Suprapubic skin (tissue), 3 donors: ENCODE measurements around the gene NANOGP8.

Source experiments
- EP300 ChIP-seq: sonication (generic); formaldehyde crosslinking; IDR thresholded peaks from one replicate; pipeline ENCODE4 v1.6.1; 2017; ENCODE audit warnings: antibody characterized with exemption
- POLR2A ChIP-seq, 2 donors: fragments of 450-650 bp; IDR thresholded peaks; one replicate each; pipeline ENCODE4 v1.6.1; 2017; ENCODE audit warnings: antibody characterized with exemption in 2 of 2, mild to moderate bottlenecking in 2 of 2, moderate library complexity in 2 of 2
- TF ChIP-seq, protein P1 (sequence below), 2 donors: fragments of 200-600 bp in 1 of 2; fragments of 450-650 bp in 1 of 2; sonication (generic) in 1 of 2; IDR thresholded peaks; one replicate each; pipeline ENCODE4 v1.5.1; 2016 to 2019; ENCODE audit warnings: antibody characterized with exemption in 2 of 2, mild to moderate bottlenecking in 1 of 2, moderate library complexity in 1 of 2

DNA sequence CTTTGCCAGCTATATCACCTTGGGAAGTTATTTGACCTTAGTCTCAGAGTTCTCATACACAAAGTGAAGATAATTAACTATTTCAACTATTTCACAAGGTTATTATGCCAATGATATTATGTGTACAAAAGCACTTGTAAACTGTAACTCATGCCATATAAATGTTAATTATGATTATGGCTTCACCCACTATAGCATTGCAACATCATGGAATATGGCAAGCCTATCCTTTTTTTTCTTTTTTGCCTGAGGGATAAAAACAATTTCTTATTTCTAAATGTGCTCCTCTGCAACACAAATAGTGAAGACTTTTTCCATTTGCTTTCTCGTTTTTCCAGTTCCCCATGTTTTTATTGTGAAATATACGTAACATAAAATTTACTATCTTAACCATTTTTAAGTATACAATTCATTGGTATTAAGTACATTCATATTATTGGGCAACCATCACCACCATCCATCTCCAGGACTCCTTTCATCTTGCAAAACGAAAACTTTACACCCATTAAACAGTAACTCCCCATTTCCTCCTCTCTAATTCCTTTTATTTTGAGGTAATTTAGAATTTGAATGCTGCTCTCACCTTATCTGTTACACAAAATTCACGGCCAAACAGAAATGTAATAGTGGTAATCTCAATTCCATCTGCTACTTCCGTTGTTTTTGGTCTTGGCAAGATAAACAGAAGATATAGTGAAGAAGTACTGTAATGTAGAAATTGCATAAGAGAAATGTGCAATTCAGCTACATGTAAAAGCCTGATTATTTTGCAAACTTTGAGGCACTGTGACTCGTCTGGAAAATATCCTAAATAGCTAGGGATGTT lies 46.3 kb downstream of the NANOGP8 start:
- no peak for TF ChIP-seq EP300
- TF ChIP-seq, protein P1, sequence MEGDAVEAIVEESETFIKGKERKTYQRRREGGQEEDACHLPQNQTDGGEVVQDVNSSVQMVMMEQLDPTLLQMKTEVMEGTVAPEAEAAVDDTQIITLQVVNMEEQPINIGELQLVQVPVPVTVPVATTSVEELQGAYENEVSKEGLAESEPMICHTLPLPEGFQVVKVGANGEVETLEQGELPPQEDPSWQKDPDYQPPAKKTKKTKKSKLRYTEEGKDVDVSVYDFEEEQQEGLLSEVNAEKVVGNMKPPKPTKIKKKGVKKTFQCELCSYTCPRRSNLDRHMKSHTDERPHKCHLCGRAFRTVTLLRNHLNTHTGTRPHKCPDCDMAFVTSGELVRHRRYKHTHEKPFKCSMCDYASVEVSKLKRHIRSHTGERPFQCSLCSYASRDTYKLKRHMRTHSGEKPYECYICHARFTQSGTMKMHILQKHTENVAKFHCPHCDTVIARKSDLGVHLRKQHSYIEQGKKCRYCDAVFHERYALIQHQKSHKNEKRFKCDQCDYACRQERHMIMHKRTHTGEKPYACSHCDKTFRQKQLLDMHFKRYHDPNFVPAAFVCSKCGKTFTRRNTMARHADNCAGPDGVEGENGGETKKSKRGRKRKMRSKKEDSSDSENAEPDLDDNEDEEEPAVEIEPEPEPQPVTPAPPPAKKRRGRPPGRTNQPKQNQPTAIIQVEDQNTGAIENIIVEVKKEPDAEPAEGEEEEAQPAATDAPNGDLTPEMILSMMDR (IDR thresholded peaks at IDR 0.05) = no peak
- TF ChIP-seq POLR2A (IDR thresholded peaks at IDR 0.05) = no peak
